Aorta (tissue), 5 donors: ENCODE measurements around the gene RNF175. TPM values are rescaled to one million over a fixed set of nuclear protein-coding genes. Genes with fewer than 3 reads are reported as not detected.

ENCODE experiments used
- ATAC-seq: fragments of 200-7000 bp; cut with Tn5 transposase; one replicate; pipeline ENCODE4 v1.9.1; 2022; ENCODE audit warnings: moderate library complexity; ENCODE audit not compliant: low FRiP score
- DNase-seq, 2 donors: peaks; one replicate each; pipeline ENCODE4 v3.0.0-alpha.2; 2020
- H3K27ac ChIP-seq, 2 donors: one replicate each; pipeline ENCODE4 v1.5.1; 2013; ENCODE audit warnings: low read length in 2 of 2, mild to moderate bottlenecking in 2 of 2, moderate library complexity in 2 of 2, control low read depth in 1 of 2, inconsistent platforms in 1 of 2, low read depth in 1 of 2
- H3K27me3 ChIP-seq, 2 donors: one replicate each; pipeline ENCODE4 v1.6.1; 2013; ENCODE audit warnings: control low read depth in 1 of 2, low read length in 1 of 2, mild to moderate bottlenecking in 1 of 2, moderate library complexity in 1 of 2; ENCODE audit not compliant: insufficient read depth in 2 of 2, control insufficient read depth in 1 of 2
- H3K36me3 ChIP-seq, 2 donors: one replicate each; pipeline ENCODE4 v1.6.1; 2013; ENCODE audit warnings: control low read depth in 1 of 2, low read length in 1 of 2, mild to moderate bottlenecking in 1 of 2; ENCODE audit not compliant: insufficient read depth in 2 of 2, control insufficient read depth in 1 of 2
- H3K4me1 ChIP-seq, 2 donors: one replicate each; pipeline ENCODE4 v1.6.1; 2013; ENCODE audit warnings: low read length in 2 of 2, control low read depth in 1 of 2, mild to moderate bottlenecking in 1 of 2, moderate library complexity in 1 of 2; ENCODE audit not compliant: insufficient read depth in 2 of 2, control insufficient read depth in 1 of 2
- H3K4me3 ChIP-seq, 2 donors: one replicate each; pipeline ENCODE4 v1.5.1; 2013; ENCODE audit warnings: low read length in 2 of 2, control low read depth in 1 of 2, mild to moderate bottlenecking in 1 of 2
- H3K9me3 ChIP-seq: one replicate; pipeline ENCODE4 v1.6.1; 2013; ENCODE audit warnings: mild to moderate bottlenecking, low read length; ENCODE audit not compliant: control insufficient read depth
- WGBS, 2 donors: extraction: QIAGEN DNeasy Blood & Tissue Kit; methylation state at CpG; one replicate each; pipeline ENCODE4 v1.1.7; 2013; 5-methylcytosine and 5-hydroxymethylcytosine counted together
- intact Hi-C, 2 donors: fragments of 100-400 bp; cut with DNase I; formaldehyde crosslinking; loops; one replicate each; pipeline versions ENCODE4 v1.14.2 to v1.15.0; 2022
- polyA plus RNA-seq, 2 donors: library from polyadenylated mRNA; stranded (reverse); fragments of 200-250 nt; gene quantifications; one replicate each; pipeline ENCODE4 v1.2.3, GENCODE V29; 2013
- total RNA-seq, 2 donors: library from RNA; stranded (reverse); fragmentation: NEBNext Ultra II Directional; extraction: Animal tissue kit (Norgen Biotek cat#: 25700); gene quantifications; one replicate each; pipeline ENCODE4 v1.2.1, GENCODE V29; 2021
- donor health status: healthy with polysubstance abuse.
- donor health status: Bipolar disorder and iron deficiency.
- donor health status: DM: no; HTN: no; CAD: no.
- donor health status: DM: no; HTN: no; CAD: no.
- donor health status: DM: yes; HTN: yes; CAD: no.

RNF175 gene
- total and polyA plus RNA-seq, 4 donors: 0.33 to 1.0 TPM; not detected in 2

GRCh38 chr4:153764601-153765368 is 5.0 kb upstream of the RNF175 start:
- Histone ChIP-seq H3K27ac (no peak overlapping the region), H3K27me3 (no peaks in the 10 kb centered on the region), H3K36me3 (no peaks in the 10 kb centered on the region), H3K4me3 (no peak overlapping the region), H3K9me3 (peaks cover 3% of the 10 kb centered on the region), H3K4me1 (no peaks in the 10 kb centered on the region)
- intact Hi-C loops: no loop called here
- ATAC-seq (no peak), DNase-seq (no peak)
- 77 to 78% methylated on average over 5 of the region's 5 CpGs for WGBS, 2 donors

GRCh38 chr4:153763404-153763803 is 3.6 kb upstream of the RNF175 start:
- no peaks in the 10 kb centered on the region for H3K36me3 ChIP-seq
- WGBS, 2 donors: 92 to 100% methylated on average over 1 of the region's 1 CpG
- H3K4me3 ChIP-seq: no peak overlapping the region
- no peaks in the 10 kb centered on the region for H3K27me3 ChIP-seq
- H3K9me3 ChIP-seq: peaks cover 3% of the 10 kb centered on the region
- no peaks in the 10 kb centered on the region for H3K4me1 ChIP-seq
- no peak overlapping the region for H3K27ac ChIP-seq
- intact Hi-C loops: no loop called here
- DNase-seq (no peak), ATAC-seq (no peak)

- Histone ChIP-seq H3K4me3 (no peak overlapping the region), H3K9me3 (peaks cover 2% of the 10 kb centered on the region), H3K36me3 (no peaks in the 10 kb centered on the region), H3K4me1 (no peaks in the 10 kb centered on the region), H3K27ac (no peak overlapping the region), H3K27me3 (no peaks in the 10 kb centered on the region)
- DNase-seq: no peak
- WGBS, 2 donors: 67 to 71% methylated on average over 15 of the region's 15 CpGs
- no peak for ATAC-seq
- intact Hi-C loops: no loop called here
Observed at GRCh38 chr4:153758688-153759406, 977 bp downstream of the RNF175 start.

GRCh38 chr4:153758136-153758535 is 1.7 kb downstream of the RNF175 start:
- DNase-seq (no peak), ATAC-seq (no peak)
- peaks cover 2% of the 10 kb centered on the region for H3K9me3 ChIP-seq
- H3K4me1 ChIP-seq: no peaks in the 10 kb centered on the region
- H3K36me3 ChIP-seq: no peaks in the 10 kb centered on the region
- H3K4me3 ChIP-seq: no peak overlapping the region
- H3K27ac ChIP-seq: no peak overlapping the region
- no peaks in the 10 kb centered on the region for H3K27me3 ChIP-seq
- intact Hi-C loops: no loop called here
- 94 to 96% methylated on average over 2 of the region's 2 CpGs for WGBS, 2 donors

- H3K27me3 ChIP-seq: no peaks in the 10 kb centered on the region
- H3K36me3 ChIP-seq: no peaks in the 10 kb centered on the region
- ATAC-seq (no peak), DNase-seq (no peak)
- H3K27ac ChIP-seq: no peak overlapping the region
- H3K9me3 ChIP-seq: peaks cover 2% of the 10 kb centered on the region
- WGBS, 2 donors: 90 to 93% methylated on average over 1 of the region's 1 CpG
- intact Hi-C loops: no loop called here
- no peaks in the 10 kb centered on the region for H3K4me1 ChIP-seq
- H3K4me3 ChIP-seq: no peak overlapping the region
Observed at GRCh38 chr4:153757407-153757806, 2.4 kb downstream of the RNF175 start.

- intact Hi-C loops: no loop called here
- WGBS, 2 donors: 89 to 92% methylated on average over 2 of the region's 2 CpGs
Observed at GRCh38 chr4:153755186-153755585, 4.6 kb downstream of the RNF175 start.

GRCh38 chr4:153750197-153750817 is 9.5 kb downstream of the RNF175 start:
- intact Hi-C loops: loop anchor here in 1 of 2 donors (2.0 to 5.0 kb wide), 2 partner anchors 116 to 403 kb away; no protein-coding TSS in a partner anchor
- Histone ChIP-seq H3K4me1 (peaks cover 0 to 3% of the 10 kb centered on the region in 2 donors), H3K36me3 (no peaks in the 10 kb centered on the region), H3K9me3 (no peaks in the 10 kb centered on the region), H3K4me3 (no peak overlapping the region), H3K27ac (no peak overlapping the region), H3K27me3 (no peaks in the 10 kb centered on the region)
- WGBS, 2 donors: 25 to 36% methylated on average over 5 of the region's 5 CpGs
- ATAC-seq (peak; percentile 90), DNase-seq (peak in 1 of 2 donors; percentile 67)

More at GRCh38 chr4:153755186-153755585, 4.6 kb downstream of the RNF175 start:
- Histone ChIP-seq H3K4me1 (no peaks in the 10 kb centered on the region), H3K9me3 (no peaks in the 10 kb centered on the region), H3K27ac (no peak overlapping the region), H3K27me3 (no peaks in the 10 kb centered on the region), H3K4me3 (no peak overlapping the region), H3K36me3 (no peaks in the 10 kb centered on the region)
- ATAC-seq (no peak), DNase-seq (no peak)

GRCh38 chr4:153748378-153748777 is 11.4 kb downstream of the RNF175 start:
- intact Hi-C loops: loop anchor here (2.0 to 10.0 kb wide), 4 partner anchors 114 to 604 kb away; partner anchors contain the start of gene MND1 (in 1 of the 2)
- no peak overlapping the region for H3K27ac ChIP-seq

More at GRCh38 chr4:153748378-153748777, 11.4 kb downstream of the RNF175 start:
- Histone ChIP-seq H3K36me3 (no peaks in the 10 kb centered on the region), H3K27me3 (no peaks in the 10 kb centered on the region), H3K4me1 (peaks cover 0 to 3% of the 10 kb centered on the region in 2 donors), H3K9me3 (no peaks in the 10 kb centered on the region), H3K4me3 (no peak overlapping the region)
- ATAC-seq: peak; percentile 86
- DNase-seq: peak; percentile 79 to 86
- 45 to 47% methylated on average over 6 of the region's 6 CpGs for WGBS, 2 donors
